Measurements from ENCODE around the gene PLAGL1. TPM values are rescaled to one million over a fixed set of nuclear protein-coding genes. Genes with fewer than 3 reads are reported as not detected.

Gene PLAGL1
- total and polyA plus RNA-seq, 2 of the 8 experiments (the other 6 are each of a cell fraction or from before 2014, with no cell fraction given), result 0.94 to 1.1 TPM

DNA sequence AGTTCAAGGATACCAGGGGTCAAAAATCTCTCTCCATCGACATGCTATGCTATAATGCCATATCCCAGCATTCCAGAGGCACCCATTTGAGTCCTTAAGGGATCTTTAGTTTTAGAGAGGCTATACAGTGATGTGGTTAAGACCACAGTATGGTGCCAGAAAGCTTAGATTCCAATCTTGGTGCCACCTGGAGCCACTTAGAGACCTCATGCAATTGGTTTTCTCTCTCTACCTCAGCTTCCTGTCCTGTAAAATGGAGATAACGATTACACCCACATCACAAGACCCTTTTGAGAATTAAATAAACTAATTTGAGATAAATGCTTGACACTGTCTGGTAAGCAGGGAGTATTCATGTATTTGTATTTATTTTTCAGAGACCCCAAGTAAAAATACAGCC lies 39.0 kb downstream of the PLAGL1 start:
- peak; percentile 50 for FAIRE-seq
- H2BK5ac ChIP-seq (ENCODE audit: low read depth, low read length), result no peak overlapping the region
- peaks cover 77 to 89% (median 87%) of the 10 kb centered on the region in 4 experiments for H3K27me3 ChIP-seq (replicated peaks in 1 of 4; ENCODE audit: control insufficient read depth in 3 of 4, extremely low read depth in 1 of 4, insufficient read depth in 3 of 4, low read length in 3 of 4)
- TF ChIP-seq HDAC2 (IDR thresholded peaks at IDR 0.05; ENCODE audit: borderline replicate concordance in 1 of 2, low read depth in 2 of 2, low read length in 2 of 2) (peak; percentile 48 to 66; a peak in 2 of 4 replicates), CBX5 (IDR thresholded peaks at IDR 0.05; ENCODE audit: low read depth, low read length) (no peak), TEAD4 (IDR thresholded peaks at IDR 0.05; ENCODE audit: low read depth, low read length) (peak; percentile 77), SP1 (IDR thresholded peaks at IDR 0.05; ENCODE audit: low read depth, low read length) (0 out of 2 replicates have a peak, but pooled peaks have one; percentile 25), EGR1 (IDR thresholded peaks at IDR 0.05; ENCODE audit: borderline replicate concordance, low read depth, low read length) (0 out of 2 replicates have a peak, but pooled peaks have one; percentile 38), TCF12 (IDR thresholded peaks at IDR 0.05; ENCODE audit: low read depth, low read length) (peak; percentile 100), YY1 (IDR thresholded peaks at IDR 0.05; ENCODE audit: low read depth, low read length) (0 out of 2 replicates have a peak, but pooled peaks have one; percentile 10), HDAC6 (IDR thresholded peaks at IDR 0.05; ENCODE audit: low read depth, low read length) (peak; percentile 81), KDM1A (IDR thresholded peaks at IDR 0.05; ENCODE audit: borderline replicate concordance, low read length) (peak; percentile 85), NANOG (IDR thresholded peaks at IDR 0.05; ENCODE audit: insufficient read depth, low read depth, low read length, poor library complexity, severe bottlenecking) (peak; percentile 70), EP300 (IDR thresholded peaks at IDR 0.05; ENCODE audit: borderline replicate concordance in 1 of 2, low read depth in 2 of 2, low read length in 2 of 2) (peak in 1 of 2 experiments; percentile 72; a peak in 1 of 3 replicates), TBP (IDR thresholded peaks at IDR 0.05; ENCODE audit: low read depth, low read length) (no peak), EZH2 (IDR thresholded peaks at IDR 0.05; ENCODE audit: low read depth, low read length, severe bottlenecking) (peak; percentile 4)

More for the DNA sequence above, 39.0 kb downstream of the PLAGL1 start:
- Histone ChIP-seq H4K5ac (ENCODE audit: insufficient read length, low read depth, low read length) (no peak overlapping the region), H3K14ac (ENCODE audit: insufficient read length) (no peak overlapping the region), H4K91ac (replicated peaks; ENCODE audit: insufficient read length, low read length) (no peak overlapping the region), H2BK12ac (ENCODE audit: low read depth, low read length) (no peak overlapping the region), H3K79me1 (ENCODE audit: low read depth, low read length) (no peaks in the 10 kb centered on the region), H3K36me3 (ENCODE audit: control insufficient read depth in 2 of 4, insufficient read depth in 4 of 4, low read length in 3 of 4) (no peaks in the 10 kb centered on the region), H3K9me3 (ENCODE audit: insufficient read depth in 2 of 2, low read depth in 1 of 2, low read length in 1 of 2) (no peaks in the 10 kb centered on the region), H4K20me1 (replicated peaks in 1 of 2; ENCODE audit: control insufficient read depth in 1 of 2, insufficient read depth in 2 of 2, low read length in 2 of 2) (peaks cover 6% of the 10 kb centered on the region in 2 experiments), H2AFZ (ENCODE audit: low read length) (no peak overlapping the region), H3K79me2 (ENCODE audit: control insufficient read depth in 1 of 2, insufficient read depth in 2 of 2, low read length in 2 of 2) (no peaks in the 10 kb centered on the region), H3K4me2 (ENCODE audit: insufficient read depth in 1 of 2, low read depth in 2 of 2, low read length in 2 of 2) (no peak overlapping the region), H2AK5ac (ENCODE audit: low read depth, low read length) (no peak overlapping the region), H4K8ac (ENCODE audit: extremely low read depth, insufficient read depth, low read length) (no peak overlapping the region), H3K56ac (replicated peaks; ENCODE audit: insufficient read length, low read depth, low read length) (no peak overlapping the region), H2BK15ac (ENCODE audit: low read length) (no peak overlapping the region), H2BK120ac (replicated peaks; ENCODE audit: low read depth, low read length) (no peak overlapping the region), H3K18ac (ENCODE audit: extremely low read depth, low read length) (no peak overlapping the region), H3K4me3 (ENCODE audit: extremely low read depth in 1 of 4, insufficient read depth in 2 of 4, low read depth in 3 of 4, low read length in 4 of 4) (no peak overlapping the region), H2BK20ac (ENCODE audit: low read length) (no peak overlapping the region), H3K23ac (ENCODE audit: insufficient read length) (no peak overlapping the region), H3K4me1 (replicated peaks in 1 of 4; ENCODE audit: control insufficient read depth in 3 of 4, insufficient read depth in 4 of 4, low read length in 3 of 4) (peaks cover 4 to 27% (median 16%) of the 10 kb centered on the region in 4 experiments), H3K27ac (ENCODE audit: low read depth, low read length) (no peak overlapping the region), H3K4ac (replicated peaks; ENCODE audit: insufficient read length, low read depth, low read length) (no peak overlapping the region), H3K23me2 (ENCODE audit: low read depth, low read length) (0 out of 2 replicates have a peak, but pooled peaks cover 3% of the 10 kb centered on the region), H3K9ac (replicated peaks in 1 of 4; ENCODE audit: extremely low read depth in 1 of 4, low read depth in 3 of 4, low read length in 3 of 4) (no peak overlapping the region)
- CTCF ChIA-PET (ENCODE audit: partially characterized antibody), result interaction anchor here (1.8 to 5.5 kb wide), 2 partner anchors 27 to 29 kb away, joined by 8 to 30 read pairs; no protein-coding TSS in a partner anchor
- WGBS, 2 experiments (ENCODE audit: extremely low coverage in 1 of 2, insufficient coverage in 1 of 2, insufficient read length in 1 of 2, insufficient replicate concordance in 2 of 2, low coverage in 1 of 2, low lambda C conversion rate in 2 of 2, missing lambda C conversion rate in 1 of 2), result 12% methylated on average over 2 of the region's 2 CpGs; no CpG with 5 or more reads in 1 of the 2 experiments
- DNase-seq (ENCODE audit: low read depth in 1 of 2, low spot score in 2 of 2), result no peak
- POLR2A ChIA-PET (ENCODE audit: partially characterized antibody), result no interaction called here
